Diencephalon (tissue), 1 donor: ENCODE data around the gene PRSS12. TPM values are rescaled to one million over a fixed set of nuclear protein-coding genes. Genes with fewer than 3 reads are reported as not detected.

Experiments
- small RNA-seq: library from RNA; depleted of rRNA; stranded (forward); fragments of <200 nt; gene quantifications from one replicate; pipeline ENCODE3, GENCODE V24; 2014
- total RNA-seq: library from RNA; depleted of rRNA; stranded (reverse); fragments of >200 nt; gene quantifications from one replicate; pipeline ENCODE4 v1.2.3, GENCODE V29; 2014

PRSS12 gene, protein sequence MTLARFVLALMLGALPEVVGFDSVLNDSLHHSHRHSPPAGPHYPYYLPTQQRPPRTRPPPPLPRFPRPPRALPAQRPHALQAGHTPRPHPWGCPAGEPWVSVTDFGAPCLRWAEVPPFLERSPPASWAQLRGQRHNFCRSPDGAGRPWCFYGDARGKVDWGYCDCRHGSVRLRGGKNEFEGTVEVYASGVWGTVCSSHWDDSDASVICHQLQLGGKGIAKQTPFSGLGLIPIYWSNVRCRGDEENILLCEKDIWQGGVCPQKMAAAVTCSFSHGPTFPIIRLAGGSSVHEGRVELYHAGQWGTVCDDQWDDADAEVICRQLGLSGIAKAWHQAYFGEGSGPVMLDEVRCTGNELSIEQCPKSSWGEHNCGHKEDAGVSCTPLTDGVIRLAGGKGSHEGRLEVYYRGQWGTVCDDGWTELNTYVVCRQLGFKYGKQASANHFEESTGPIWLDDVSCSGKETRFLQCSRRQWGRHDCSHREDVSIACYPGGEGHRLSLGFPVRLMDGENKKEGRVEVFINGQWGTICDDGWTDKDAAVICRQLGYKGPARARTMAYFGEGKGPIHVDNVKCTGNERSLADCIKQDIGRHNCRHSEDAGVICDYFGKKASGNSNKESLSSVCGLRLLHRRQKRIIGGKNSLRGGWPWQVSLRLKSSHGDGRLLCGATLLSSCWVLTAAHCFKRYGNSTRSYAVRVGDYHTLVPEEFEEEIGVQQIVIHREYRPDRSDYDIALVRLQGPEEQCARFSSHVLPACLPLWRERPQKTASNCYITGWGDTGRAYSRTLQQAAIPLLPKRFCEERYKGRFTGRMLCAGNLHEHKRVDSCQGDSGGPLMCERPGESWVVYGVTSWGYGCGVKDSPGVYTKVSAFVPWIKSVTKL
- total RNA-seq: 21.7 TPM

GRCh38 chr4:118352843-118353533 is at the start of gene PRSS12:
Gene PRSS12 (minus strand): TSS chr4:118353003. CDS start chr4:118352720, 283 bp downstream.

Small RNA genes lying within 50 kb of the gene (small RNA-seq; reads per million reads assigned to genes)
- gene SNORA24: not detected
